OCI-LY1 (cell line): Measurements from ENCODE around the gene LSAMP.

Source experiments
- EZH2 ChIP-seq: fragments of 200-600 bp; sonication (generic), shearing (Covaris generic); IDR thresholded peaks from 2 replicates; pipeline ENCODE4 v1.8.0; 2017; ENCODE audit warnings: borderline replicate concordance, mixed run types, mild to moderate bottlenecking, antibody characterized with exemption, low read length, moderate library complexity, mixed read lengths
- TF ChIP-seq, protein P1 (sequence below): fragments of 200-600 bp; sonication (generic), shearing (Covaris generic); IDR thresholded peaks from 2 replicates; pipeline ENCODE4 v1.5.1; 2017; ENCODE audit warnings: mild to moderate bottlenecking, antibody characterized with exemption, low read length, moderate library complexity, mixed read lengths

DNA sequence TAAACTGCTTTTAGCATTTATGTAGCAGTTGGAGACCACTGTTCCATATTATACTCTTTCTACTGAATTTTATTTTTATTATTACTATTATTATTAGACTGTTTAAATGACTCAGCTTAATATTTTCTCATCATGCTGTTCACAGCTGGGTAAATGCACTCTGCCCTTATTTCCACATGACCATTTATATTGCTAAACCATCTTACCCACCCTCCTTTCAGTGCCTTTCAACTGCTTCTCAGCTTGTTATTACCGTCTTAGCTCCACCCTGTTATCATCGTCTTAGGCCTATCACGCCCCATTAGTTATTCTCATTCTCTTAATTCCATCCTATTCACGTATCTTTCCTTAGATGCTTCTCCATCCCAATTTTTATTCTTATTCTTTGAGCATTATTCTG, 609.3 kb downstream of the LSAMP start:
- TF ChIP-seq, protein P1, sequence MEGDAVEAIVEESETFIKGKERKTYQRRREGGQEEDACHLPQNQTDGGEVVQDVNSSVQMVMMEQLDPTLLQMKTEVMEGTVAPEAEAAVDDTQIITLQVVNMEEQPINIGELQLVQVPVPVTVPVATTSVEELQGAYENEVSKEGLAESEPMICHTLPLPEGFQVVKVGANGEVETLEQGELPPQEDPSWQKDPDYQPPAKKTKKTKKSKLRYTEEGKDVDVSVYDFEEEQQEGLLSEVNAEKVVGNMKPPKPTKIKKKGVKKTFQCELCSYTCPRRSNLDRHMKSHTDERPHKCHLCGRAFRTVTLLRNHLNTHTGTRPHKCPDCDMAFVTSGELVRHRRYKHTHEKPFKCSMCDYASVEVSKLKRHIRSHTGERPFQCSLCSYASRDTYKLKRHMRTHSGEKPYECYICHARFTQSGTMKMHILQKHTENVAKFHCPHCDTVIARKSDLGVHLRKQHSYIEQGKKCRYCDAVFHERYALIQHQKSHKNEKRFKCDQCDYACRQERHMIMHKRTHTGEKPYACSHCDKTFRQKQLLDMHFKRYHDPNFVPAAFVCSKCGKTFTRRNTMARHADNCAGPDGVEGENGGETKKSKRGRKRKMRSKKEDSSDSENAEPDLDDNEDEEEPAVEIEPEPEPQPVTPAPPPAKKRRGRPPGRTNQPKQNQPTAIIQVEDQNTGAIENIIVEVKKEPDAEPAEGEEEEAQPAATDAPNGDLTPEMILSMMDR = no peak
- no peak for TF ChIP-seq EZH2
